ENCODE results near the gene ZNF202. TPM values are rescaled to one million over a fixed set of nuclear protein-coding genes. Genes with fewer than 3 reads are reported as not detected.
"Not testable (repeated sequence)": the region's sequence is repeated elsewhere in the genome, so short reads cannot be mapped to it uniquely, and the experiment has no call there.

ZNF202 gene
- total RNA-seq, 1 donor from 2014 or later, result 10.5 TPM

- no peaks in the 10 kb centered on the region for H3K27me3 ChIP-seq (ENCODE audit: control insufficient read depth, insufficient read depth, low read length)
Observed at GRCh38 chr11:123751781-123752180, 10.3 kb upstream of the ZNF202 start.

GRCh38 chr11:123748349-123748748 is 6.9 kb upstream of the ZNF202 start:
- H3K4me3 ChIP-seq (ENCODE audit: low read depth, low read length); H3K36me3 ChIP-seq (ENCODE audit: control insufficient read depth, insufficient read depth, low read length); DNase-seq (ENCODE audit: low read depth); H3K27me3 ChIP-seq (ENCODE audit: control insufficient read depth, insufficient read depth, low read length): not testable (repeated sequence)

More at GRCh38 chr11:123751781-123752180, 10.3 kb upstream of the ZNF202 start:
- no peak for DNase-seq (ENCODE audit: low read depth)
- Histone ChIP-seq H3K36me3 (ENCODE audit: control insufficient read depth, insufficient read depth, low read length) (no peaks in the 10 kb centered on the region), H3K4me3 (ENCODE audit: low read depth, low read length) (no peak overlapping the region)
- no peak for TF ChIP-seq CTCF (IDR thresholded peaks at IDR 0.05; ENCODE audit: insufficient read depth, low read length, poor library complexity, severe bottlenecking)

GRCh38 chr11:123745764-123746451 is 4.4 kb upstream of the ZNF202 start:
- no peak for TF ChIP-seq CTCF (IDR thresholded peaks at IDR 0.05; ENCODE audit: insufficient read depth, low read length, poor library complexity, severe bottlenecking)
- DNase-seq (ENCODE audit: low read depth), result no peak
- Histone ChIP-seq H3K27me3 (ENCODE audit: control insufficient read depth, insufficient read depth, low read length) (no peaks in the 10 kb centered on the region), H3K36me3 (ENCODE audit: control insufficient read depth, insufficient read depth, low read length) (no peaks in the 10 kb centered on the region), H3K4me3 (ENCODE audit: low read depth, low read length) (no peak overlapping the region)

GRCh38 chr11:123742724-123743120 is 1.3 kb upstream of the ZNF202 start:
- DNase-seq (ENCODE audit: low read depth), result no peak
- no peak for TF ChIP-seq CTCF (IDR thresholded peaks at IDR 0.05; ENCODE audit: insufficient read depth, low read length, poor library complexity, severe bottlenecking)
- H3K36me3 ChIP-seq (ENCODE audit: control insufficient read depth, insufficient read depth, low read length), result no peaks in the 10 kb centered on the region
- no peak overlapping the region for H3K4me3 ChIP-seq (ENCODE audit: low read depth, low read length)
- H3K27me3 ChIP-seq (ENCODE audit: control insufficient read depth, insufficient read depth, low read length), result no peaks in the 10 kb centered on the region

GRCh38 chr11:123742031-123742723 is 717 bp upstream of the ZNF202 start:
- H3K36me3 ChIP-seq (ENCODE audit: control insufficient read depth, insufficient read depth, low read length), result no peaks in the 10 kb centered on the region
- no peak for DNase-seq (ENCODE audit: low read depth)
- TF ChIP-seq CTCF (IDR thresholded peaks at IDR 0.05; ENCODE audit: insufficient read depth, low read length, poor library complexity, severe bottlenecking), result no peak
- peak overlapping the region; percentile 86 for H3K4me3 ChIP-seq (ENCODE audit: low read depth, low read length)
- H3K27me3 ChIP-seq (ENCODE audit: control insufficient read depth, insufficient read depth, low read length), result no peaks in the 10 kb centered on the region

GRCh38 chr11:123740787-123741158 is 687 bp downstream of the ZNF202 start:
- Histone ChIP-seq H3K27me3 (ENCODE audit: control insufficient read depth, insufficient read depth, low read length) (no peaks in the 10 kb centered on the region), H3K4me3 (ENCODE audit: low read depth, low read length) (peak overlapping the region; percentile 86), H3K36me3 (ENCODE audit: control insufficient read depth, insufficient read depth, low read length) (no peaks in the 10 kb centered on the region)
- TF ChIP-seq CTCF (IDR thresholded peaks at IDR 0.05; ENCODE audit: insufficient read depth, low read length, poor library complexity, severe bottlenecking), result no peak
- no peak for DNase-seq (ENCODE audit: low read depth)

Measured in kidney epithelial cell (primary cell).